ENCODE data around the gene CSPG4.
A peak's percentile ranks its signal among the peaks of the same experiment; 100 is the strongest.

CSPG4 gene

GRCh38 chr15:75641179-75641503 is 71.5 kb downstream of the CSPG4 start:
- no peak overlapping the region for H3K4me3 ChIP-seq (ENCODE audit: low read depth in 1 of 2, low read length in 1 of 2)
- H3K27ac ChIP-seq: peak overlapping the region; percentile 80

GRCh38 chr15:75640483-75641178 is 72.0 kb downstream of the CSPG4 start:
- H3K36me3 ChIP-seq: no peaks in the 10 kb centered on the region
- H3K27ac ChIP-seq: peak overlapping the region; percentile 80
- peaks cover 26 to 28% of the 10 kb centered on the region in 2 experiments for H3K4me1 ChIP-seq (ENCODE audit: control insufficient read depth in 1 of 2, insufficient read depth in 1 of 2, low read depth in 1 of 2, low read length in 1 of 2)
- peaks cover 11% of the 10 kb centered on the region for H3K27me3 ChIP-seq
- TF ChIP-seq CTCF (IDR thresholded peaks at IDR 0.05): no peak
- H3K9me3 ChIP-seq: no peaks in the 10 kb centered on the region
- peak overlapping the region; percentile 79 to 97 for H3K4me3 ChIP-seq (ENCODE audit: low read depth in 1 of 2, low read length in 1 of 2)

More at GRCh38 chr15:75641179-75641503, 71.5 kb downstream of the CSPG4 start:
- Histone ChIP-seq H3K9me3 (no peaks in the 10 kb centered on the region), H3K27me3 (peaks cover 17% of the 10 kb centered on the region), H3K4me1 (ENCODE audit: control insufficient read depth in 1 of 2, insufficient read depth in 1 of 2, low read depth in 1 of 2, low read length in 1 of 2) (peaks cover 26 to 28% of the 10 kb centered on the region in 2 experiments), H3K36me3 (no peaks in the 10 kb centered on the region)
- no peak for TF ChIP-seq CTCF (IDR thresholded peaks at IDR 0.05)

GRCh38 chr15:75639709-75640482 is 72.8 kb downstream of the CSPG4 start, which contains the start of gene IMP3:
Gene IMP3 (minus strand): TSS chr15:75640224. CDS start chr15:75640168, 56 bp downstream.
- Histone ChIP-seq H3K27me3 (peaks cover 4% of the 10 kb centered on the region), H3K36me3 (no peaks in the 10 kb centered on the region), H3K9me3 (no peaks in the 10 kb centered on the region), H3K4me3 (ENCODE audit: low read depth in 1 of 2, low read length in 1 of 2) (peak within 1 kb of the TSS; percentile 79 to 97), H3K4me1 (ENCODE audit: control insufficient read depth in 1 of 2, insufficient read depth in 1 of 2, low read depth in 1 of 2, low read length in 1 of 2) (peaks cover 26 to 28% of the 10 kb centered on the region in 2 experiments), H3K27ac (peak within 1 kb of the TSS; percentile 80)
- TF ChIP-seq CTCF (IDR thresholded peaks at IDR 0.05): peak; percentile 30

- Histone ChIP-seq H3K4me1 (ENCODE audit: control insufficient read depth in 1 of 2, insufficient read depth in 1 of 2, low read depth in 1 of 2, low read length in 1 of 2) (peaks cover 26 to 28% of the 10 kb centered on the region in 2 experiments), H3K4me3 (ENCODE audit: low read depth in 1 of 2, low read length in 1 of 2) (peak overlapping the region; percentile 79 to 97), H3K27ac (peak overlapping the region; percentile 80), H3K36me3 (no peaks in the 10 kb centered on the region), H3K27me3 (peaks cover under 1% of the 10 kb centered on the region), H3K9me3 (no peaks in the 10 kb centered on the region)
- no peak for TF ChIP-seq CTCF (IDR thresholded peaks at IDR 0.05)
These were observed 73.4 kb downstream of the CSPG4 start for GRCh38 chr15:75639191-75639708.

- H3K4me1 ChIP-seq (ENCODE audit: control insufficient read depth in 1 of 2, insufficient read depth in 1 of 2, low read depth in 1 of 2, low read length in 1 of 2): peaks cover 26 to 28% of the 10 kb centered on the region in 2 experiments
- no peak overlapping the region for H3K27ac ChIP-seq
- H3K27me3 ChIP-seq: no peaks in the 10 kb centered on the region
- H3K36me3 ChIP-seq: no peaks in the 10 kb centered on the region
- TF ChIP-seq CTCF (IDR thresholded peaks at IDR 0.05): no peak
- no peak overlapping the region for H3K4me3 ChIP-seq (ENCODE audit: low read depth in 1 of 2, low read length in 1 of 2)
- no peaks in the 10 kb centered on the region for H3K9me3 ChIP-seq
These were observed 75.2 kb downstream of the CSPG4 start for GRCh38 chr15:75637245-75638009.
